ENCODE data around the gene VWA3A. TPM values are rescaled to one million over a fixed set of nuclear protein-coding genes. Genes with fewer than 3 reads are reported as not detected.

The VWA3A gene
- total RNA-seq, 2 donors from 2014 or later = 0.33 to 0.52 TPM

DNA sequence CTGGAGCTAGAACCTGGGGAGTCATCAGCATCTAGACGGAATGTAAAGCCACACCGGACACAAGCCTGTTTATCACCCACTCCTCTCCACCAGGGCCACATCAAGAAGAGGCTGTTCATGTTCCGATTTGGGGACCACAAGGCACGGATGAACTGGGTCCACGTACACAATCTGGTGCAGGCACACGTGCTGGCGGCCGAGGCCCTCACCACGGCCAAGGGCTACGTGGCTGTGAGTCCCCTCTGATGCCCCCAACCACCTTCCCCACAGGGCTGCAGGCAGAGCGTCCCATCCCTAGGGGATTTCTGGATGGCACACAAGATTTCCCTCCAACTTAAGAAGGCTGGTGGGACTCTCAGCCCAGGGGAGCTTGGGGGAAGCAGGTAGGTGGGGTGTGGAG is 89.1 kb downstream of the VWA3A start:
- DNase-seq = no peak
- Histone ChIP-seq H3K4me3 (no peak overlapping the region), H3K27ac (no peak overlapping the region), H3K36me3 (replicated peaks in 1 of 2; ENCODE audit: insufficient read depth in 1 of 2, low read depth in 2 of 2) (no peaks in the 10 kb centered on the region), H3K9me3 (no peaks in the 10 kb centered on the region), H3K27me3 (no peaks in the 10 kb centered on the region), H3K4me1 (no peaks in the 10 kb centered on the region)
- intact Hi-C loops (cut with DNase I) = no loop called here
- 63 to 73% methylated on average over 2 to 11 of the region's 11 CpGs for WGBS, 2 donors
- no peak for ATAC-seq
- TF ChIP-seq, protein P1, sequence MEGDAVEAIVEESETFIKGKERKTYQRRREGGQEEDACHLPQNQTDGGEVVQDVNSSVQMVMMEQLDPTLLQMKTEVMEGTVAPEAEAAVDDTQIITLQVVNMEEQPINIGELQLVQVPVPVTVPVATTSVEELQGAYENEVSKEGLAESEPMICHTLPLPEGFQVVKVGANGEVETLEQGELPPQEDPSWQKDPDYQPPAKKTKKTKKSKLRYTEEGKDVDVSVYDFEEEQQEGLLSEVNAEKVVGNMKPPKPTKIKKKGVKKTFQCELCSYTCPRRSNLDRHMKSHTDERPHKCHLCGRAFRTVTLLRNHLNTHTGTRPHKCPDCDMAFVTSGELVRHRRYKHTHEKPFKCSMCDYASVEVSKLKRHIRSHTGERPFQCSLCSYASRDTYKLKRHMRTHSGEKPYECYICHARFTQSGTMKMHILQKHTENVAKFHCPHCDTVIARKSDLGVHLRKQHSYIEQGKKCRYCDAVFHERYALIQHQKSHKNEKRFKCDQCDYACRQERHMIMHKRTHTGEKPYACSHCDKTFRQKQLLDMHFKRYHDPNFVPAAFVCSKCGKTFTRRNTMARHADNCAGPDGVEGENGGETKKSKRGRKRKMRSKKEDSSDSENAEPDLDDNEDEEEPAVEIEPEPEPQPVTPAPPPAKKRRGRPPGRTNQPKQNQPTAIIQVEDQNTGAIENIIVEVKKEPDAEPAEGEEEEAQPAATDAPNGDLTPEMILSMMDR (IDR thresholded peaks at IDR 0.05) = no peak
- TF ChIP-seq POLR2A (IDR thresholded peaks at IDR 0.05) = no peak

DNA sequence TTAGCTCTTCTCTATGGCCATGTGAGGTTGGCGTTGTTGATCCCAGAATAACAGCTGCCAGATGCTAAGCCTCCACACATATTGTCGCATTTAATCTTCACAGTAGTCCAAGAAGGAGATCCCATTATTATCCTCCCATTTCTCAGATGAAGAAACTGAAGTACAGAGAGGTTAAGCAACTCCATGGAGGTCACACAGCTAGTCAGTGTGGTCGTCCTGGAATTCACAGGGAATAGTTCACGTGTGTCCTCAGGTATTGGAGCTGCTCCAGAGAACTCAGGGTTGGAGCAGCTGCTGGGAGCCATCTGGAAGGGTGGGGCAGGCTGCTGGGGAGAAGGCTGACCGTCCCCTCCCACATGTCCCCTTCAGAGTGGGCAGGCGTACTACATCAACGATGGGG is 89.5 kb downstream of the VWA3A start:
- no peak overlapping the region for H3K4me3 ChIP-seq
- intact Hi-C loops (cut with DNase I) = no loop called here
- no peaks in the 10 kb centered on the region for H3K4me1 ChIP-seq
- no peak for TF ChIP-seq POLR2A (IDR thresholded peaks at IDR 0.05)
- TF ChIP-seq, protein P1 (IDR thresholded peaks at IDR 0.05) = no peak
- DNase-seq = no peak
- no peaks in the 10 kb centered on the region for H3K36me3 ChIP-seq (replicated peaks in 1 of 2; ENCODE audit: insufficient read depth in 1 of 2, low read depth in 2 of 2)
- H3K27me3 ChIP-seq = no peaks in the 10 kb centered on the region
- no peak overlapping the region for H3K27ac ChIP-seq
- WGBS, 2 donors = 60 to 62% methylated on average over 6 to 7 of the region's 7 CpGs
- no peaks in the 10 kb centered on the region for H3K9me3 ChIP-seq
- ATAC-seq = no peak

DNA sequence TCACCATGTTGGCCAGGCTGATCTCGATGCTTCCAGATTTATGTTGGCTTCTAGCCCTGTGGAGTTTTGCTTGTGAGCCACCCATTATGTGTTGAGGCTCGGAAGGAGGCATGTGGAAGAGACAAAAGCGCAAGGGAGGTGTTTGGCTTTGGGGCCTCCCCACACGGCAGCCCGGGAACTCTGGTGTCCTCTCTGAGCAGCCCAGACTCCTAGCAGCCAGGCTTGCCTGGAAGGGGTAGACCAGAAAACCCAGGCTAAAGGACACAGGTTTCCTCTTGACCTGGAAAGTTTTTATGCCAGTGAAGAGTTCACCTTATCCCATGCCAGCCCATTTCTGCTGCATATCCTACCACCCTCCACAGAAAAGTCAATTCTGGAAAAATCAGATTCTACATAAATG is 91.0 kb downstream of the VWA3A start:
- DNase-seq (no peak), ATAC-seq (no peak)
- H3K4me1 ChIP-seq = peaks cover 3% of the 10 kb centered on the region
- no peaks in the 10 kb centered on the region for H3K27me3 ChIP-seq
- 73 to 84% methylated on average over 3 to 5 of the region's 5 CpGs for WGBS, 2 donors
- H3K4me3 ChIP-seq = no peak overlapping the region
- TF ChIP-seq, protein P1 (IDR thresholded peaks at IDR 0.05) = no peak
- no peak for TF ChIP-seq POLR2A (IDR thresholded peaks at IDR 0.05)
- H3K9me3 ChIP-seq = no peaks in the 10 kb centered on the region
- H3K36me3 ChIP-seq (replicated peaks in 1 of 2; ENCODE audit: insufficient read depth in 1 of 2, low read depth in 2 of 2) = no peaks in the 10 kb centered on the region
- intact Hi-C loops (cut with DNase I) = no loop called here
- H3K27ac ChIP-seq = no peak overlapping the region

DNA sequence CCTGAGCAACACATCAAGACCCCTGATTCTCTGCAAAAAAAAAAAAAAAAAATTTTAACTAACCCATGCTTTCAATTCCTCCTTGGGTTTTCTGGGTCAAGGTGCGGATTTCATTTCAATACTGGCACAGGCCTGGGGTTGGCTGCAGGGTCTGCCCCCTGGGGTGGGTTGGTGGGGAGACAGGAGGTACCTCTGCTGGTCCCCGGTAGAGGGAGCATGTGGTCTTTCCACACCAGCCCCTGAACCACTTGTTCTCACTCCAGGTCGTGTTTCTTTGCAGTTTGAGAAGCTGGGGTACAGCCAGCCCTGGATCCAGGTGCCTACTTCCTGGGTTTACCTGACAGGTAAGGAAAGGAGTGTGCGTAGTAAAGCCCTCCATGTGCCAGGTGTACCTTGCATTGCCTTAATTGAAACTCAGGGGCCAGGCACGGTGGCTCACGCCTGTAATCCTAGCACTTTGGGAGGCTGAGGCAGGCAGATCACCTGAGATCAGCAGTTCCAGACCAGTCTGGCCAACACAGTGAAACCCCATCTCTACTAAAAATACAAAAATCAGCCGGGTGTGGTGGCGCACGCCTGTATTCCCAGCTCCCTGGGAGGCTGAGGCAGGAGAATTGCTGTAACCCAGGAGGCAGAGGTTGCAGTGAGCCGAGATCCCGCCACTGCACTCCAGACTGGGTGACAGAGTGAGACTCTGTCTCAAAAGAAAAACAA is 91.7 kb downstream of the VWA3A start:
- intact Hi-C loops (cut with DNase I) = no loop called here
- ATAC-seq (no peak), DNase-seq (no peak)
- H3K27me3 ChIP-seq = no peaks in the 10 kb centered on the region
- WGBS, 2 donors = 73% methylated on average over 11 of the region's 11 CpGs
- TF ChIP-seq, protein P1 (IDR thresholded peaks at IDR 0.05) = no peak
- TF ChIP-seq POLR2A (IDR thresholded peaks at IDR 0.05) = no peak
- no peak overlapping the region for H3K27ac ChIP-seq
- H3K4me1 ChIP-seq = peaks cover 11% of the 10 kb centered on the region
- H3K9me3 ChIP-seq = no peaks in the 10 kb centered on the region
- H3K36me3 ChIP-seq (replicated peaks in 1 of 2; ENCODE audit: insufficient read depth in 1 of 2, low read depth in 2 of 2) = no peaks in the 10 kb centered on the region
- H3K4me3 ChIP-seq = no peak overlapping the region

DNA sequence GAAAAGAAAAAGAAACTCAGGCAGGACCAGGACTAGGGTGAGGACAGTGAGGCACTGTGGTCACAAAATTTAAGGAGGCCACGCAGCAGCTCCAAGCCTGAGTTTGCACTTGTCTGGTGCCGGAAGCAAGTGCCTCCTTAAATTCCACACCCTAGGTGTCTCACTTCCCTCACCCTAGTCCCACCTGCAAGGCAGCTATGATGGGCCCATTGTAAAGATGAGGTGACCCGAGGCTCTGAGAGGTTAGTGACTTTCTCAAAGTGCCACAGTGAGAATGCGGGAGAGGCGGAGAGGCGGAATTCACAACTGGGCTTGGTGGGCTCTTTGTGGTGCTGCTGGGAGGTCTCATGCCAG is 92.3 kb downstream of the VWA3A start:
- no peak for DNase-seq
- Histone ChIP-seq H3K27me3 (no peaks in the 10 kb centered on the region), H3K4me1 (peaks cover 16% of the 10 kb centered on the region), H3K36me3 (replicated peaks in 1 of 2; ENCODE audit: insufficient read depth in 1 of 2, low read depth in 2 of 2) (no peaks in the 10 kb centered on the region), H3K27ac (no peak overlapping the region), H3K9me3 (no peaks in the 10 kb centered on the region), H3K4me3 (no peak overlapping the region)
- intact Hi-C loops (cut with DNase I) = no loop called here
- WGBS, 2 donors = 81 to 83% methylated on average over 6 of the region's 6 CpGs
- no peak for TF ChIP-seq POLR2A (IDR thresholded peaks at IDR 0.05)
- TF ChIP-seq, protein P1 (IDR thresholded peaks at IDR 0.05) = no peak
- ATAC-seq = no peak

Measured in body of pancreas (tissue), 4 donors.